Erythroblast (primary cell): ENCODE results near the gene TRAPPC6A.

Source experiments
- GATA1 ChIP-seq: IDR thresholded peaks from 2 replicates; pipeline ENCODE4 v1.6.1; 2011; ENCODE audit warnings: low read depth, mild to moderate bottlenecking, control low read depth, low read length, moderate library complexity
- POLR2A ChIP-seq: IDR thresholded peaks from 2 replicates; pipeline ENCODE4 v1.6.1; 2011; ENCODE audit warnings: mild to moderate bottlenecking, low read length

GRCh38 chr19:45169602-45170001 is 8.4 kb downstream of the TRAPPC6A start:
- TF ChIP-seq POLR2A (no peak), GATA1 (no peak)
